ENCODE measurements around the gene EIF4E2.

The EIF4E2 gene

GRCh38 chr2:232538671-232539070, 11.8 kb upstream of the EIF4E2 start:
- no peak for TF ChIP-seq CTCF (conservative IDR thresholded peaks at IDR 0.05; ENCODE audit: low read depth, low read length)
- no peak for DNase-seq (ENCODE audit: low read depth)
- no peak overlapping the region for H3K4me3 ChIP-seq (ENCODE audit: low read depth, low read length)

- TF ChIP-seq CTCF (conservative IDR thresholded peaks at IDR 0.05; ENCODE audit: low read depth, low read length) = no peak
- H3K4me3 ChIP-seq (ENCODE audit: low read depth, low read length) = no peak within 1 kb of the TSS
Measured at GRCh38 chr2:232539298-232540231, 10.9 kb upstream of the EIF4E2 start, which contains the start of gene CHRNG. Gene CHRNG, plus strand, starts transcription at chr2:232539692. Its CDS starts 56 bp downstream, at chr2:232539748.

GRCh38 chr2:232540441-232541041, 9.9 kb upstream of the EIF4E2 start:
- no peak overlapping the region for H3K4me3 ChIP-seq (ENCODE audit: low read depth, low read length)
- TF ChIP-seq CTCF (conservative IDR thresholded peaks at IDR 0.05; ENCODE audit: low read depth, low read length) = no peak
- DNase-seq (ENCODE audit: low read depth) = no peak

More at GRCh38 chr2:232539298-232540231, 10.9 kb upstream of the EIF4E2 start, which contains the start of gene CHRNG:
- no peak for DNase-seq (ENCODE audit: low read depth)

- no peak for DNase-seq (ENCODE audit: low read depth)
- no peak for TF ChIP-seq CTCF (conservative IDR thresholded peaks at IDR 0.05; ENCODE audit: low read depth, low read length)
- H3K4me3 ChIP-seq (ENCODE audit: low read depth, low read length) = no peak overlapping the region
Measured at GRCh38 chr2:232541195-232541960, 9.1 kb upstream of the EIF4E2 start.

- TF ChIP-seq CTCF (conservative IDR thresholded peaks at IDR 0.05; ENCODE audit: low read depth, low read length) = no peak
- no peak overlapping the region for H3K4me3 ChIP-seq (ENCODE audit: low read depth, low read length)
- no peak for DNase-seq (ENCODE audit: low read depth)
Measured at GRCh38 chr2:232541961-232542714, 8.4 kb upstream of the EIF4E2 start.

GRCh38 chr2:232542715-232543467, 7.6 kb upstream of the EIF4E2 start:
- no peak for TF ChIP-seq CTCF (conservative IDR thresholded peaks at IDR 0.05; ENCODE audit: low read depth, low read length)
- no peak overlapping the region for H3K4me3 ChIP-seq (ENCODE audit: low read depth, low read length)
- no peak for DNase-seq (ENCODE audit: low read depth)

Data from choroid plexus epithelial cell (primary cell).